H1 (cell line): ENCODE measurements around the gene PHKG2. TPM values are rescaled to one million over a fixed set of nuclear protein-coding genes. Genes with fewer than 3 reads are reported as not detected.

Source experiments
- CTCF ChIA-PET: fragments of 300-600 bp; sonication (Branson Sonifier 250); formaldehyde crosslinking; loops from one replicate; lab custom pipeline; 2021; ENCODE audit not compliant: partially characterized antibody; lab: Charles Lee
- POLR2A ChIA-PET: fragments of 300-600 bp; sonication (Branson Sonifier 250); formaldehyde crosslinking; loops from one replicate; lab custom pipeline; 2021; ENCODE audit warnings: inconsistent platforms; ENCODE audit not compliant: partially characterized antibody; lab: Charles Lee
- DNase-seq, 2 experiments: peaks; one replicate each; pipeline versions ENCODE4 v3.0.0 to v3.0.0-alpha.2; 2010 to 2022; ENCODE audit warnings: low spot score in 2 of 2, low read depth in 1 of 2, mixed read lengths in 1 of 2
- FAIRE-seq: peaks from 2 replicates; lab custom pipeline; 2011; peaks lifted over from hg19 to GRCh38; lab: Jason Lieb, UNC
- H2AFZ ChIP-seq: 2 replicates; pipeline ENCODE4 v1.8.1; 2012; ENCODE audit warnings: low read length, inconsistent platforms
- H2AK5ac ChIP-seq: 2 replicates; pipeline ENCODE4 v1.6.1; 2013; ENCODE audit warnings: low read depth, low read length
- H2BK120ac ChIP-seq: replicated peaks from 2 replicates; pipeline ENCODE3; 2013; ENCODE audit warnings: low read depth, low read length, inconsistent platforms
- H2BK12ac ChIP-seq: 2 replicates; pipeline ENCODE4 v1.6.1; 2013; ENCODE audit warnings: low read depth, low read length
- H2BK15ac ChIP-seq: 2 replicates; pipeline ENCODE4 v1.6.1; 2013; ENCODE audit warnings: low read length
- H2BK20ac ChIP-seq: 2 replicates; pipeline ENCODE4 v1.6.1; 2013; ENCODE audit warnings: low read length
- H2BK5ac ChIP-seq: 2 replicates; pipeline ENCODE4 v1.6.1; 2013; ENCODE audit warnings: low read depth, low read length
- H3K14ac ChIP-seq: 2 replicates; pipeline ENCODE4 v1.6.1; 2013; ENCODE audit warnings: inconsistent platforms; ENCODE audit not compliant: insufficient read length
- H3K18ac ChIP-seq: 2 replicates; pipeline ENCODE4 v1.6.1; 2013; ENCODE audit warnings: low read length; ENCODE audit errors: extremely low read depth
- H3K23ac ChIP-seq: 2 replicates; pipeline ENCODE4 v1.6.1; 2013; ENCODE audit warnings: inconsistent platforms; ENCODE audit not compliant: insufficient read length
- H3K23me2 ChIP-seq: 2 replicates; pipeline ENCODE4 v1.6.1; 2013; ENCODE audit warnings: low read depth, low read length
- H3K27ac ChIP-seq: 2 replicates; pipeline ENCODE4 v1.6.1; 2011; ENCODE audit warnings: low read depth, low read length, inconsistent platforms
- H3K27me3 ChIP-seq, 4 experiments: replicated peaks in 1 of 4; 1 replicate in 1 of 4; 2 replicates in 3 of 4; pipeline versions ENCODE4 v1.6.1 to v1.8.1; 2011 to 2013; ENCODE audit warnings: low read length in 3 of 4, mild to moderate bottlenecking in 3 of 4, inconsistent platforms in 2 of 4, mixed read lengths in 2 of 4, moderate library complexity in 1 of 4; ENCODE audit not compliant: control insufficient read depth in 3 of 4, insufficient read depth in 3 of 4; ENCODE audit errors: extremely low read depth in 1 of 4
- H3K36me3 ChIP-seq, 4 experiments: 2 replicates each; pipeline versions ENCODE4 v1.6.1 to v1.8.1; 2011 to 2013; ENCODE audit warnings: mild to moderate bottlenecking in 4 of 4, low read length in 3 of 4, moderate library complexity in 2 of 4, control low read depth in 1 of 4, inconsistent platforms in 1 of 4; ENCODE audit not compliant: insufficient read depth in 4 of 4, control insufficient read depth in 2 of 4
- H3K4ac ChIP-seq: replicated peaks from 2 replicates; pipeline ENCODE3; 2013; ENCODE audit warnings: low read length, low read depth, mixed read lengths, inconsistent platforms; ENCODE audit not compliant: insufficient read length
- H3K4me1 ChIP-seq, 4 experiments: replicated peaks in 1 of 4; 1 replicate in 1 of 4; 2 replicates in 3 of 4; pipeline versions ENCODE4 v1.6.1 to v1.8.1; 2011 to 2013; ENCODE audit warnings: low read length in 3 of 4, inconsistent platforms in 2 of 4, mixed read lengths in 1 of 4; ENCODE audit not compliant: insufficient read depth in 4 of 4, control insufficient read depth in 3 of 4
- H3K4me2 ChIP-seq, 2 experiments: 2 replicates each; pipeline versions ENCODE4 v1.6.1 to v1.8.1; 2011 to 2013; ENCODE audit warnings: low read depth in 2 of 2, low read length in 2 of 2, control low read depth in 1 of 2, inconsistent platforms in 1 of 2, mild to moderate bottlenecking in 1 of 2; ENCODE audit not compliant: insufficient read depth in 1 of 2
- H3K4me3 ChIP-seq, 4 experiments: fragments of 200-600, 300-600 bp in 1 of 4; sonication (generic), shearing (Covaris generic), sonication (Bioruptor Twin) in 1 of 4; 2 replicates each; pipeline versions ENCODE4 v1.5.1 to v1.8.1; 2011 to 2016; ENCODE audit warnings: low read length in 4 of 4, low read depth in 3 of 4, control low read depth in 2 of 4, inconsistent platforms in 2 of 4, mild to moderate bottlenecking in 2 of 4, mixed read lengths in 1 of 4, moderate library complexity in 1 of 4; ENCODE audit not compliant: insufficient read depth in 2 of 4; ENCODE audit errors: extremely low read depth in 1 of 4
- H3K56ac ChIP-seq: replicated peaks from 2 replicates; pipeline ENCODE3; 2013; ENCODE audit warnings: low read depth, mild to moderate bottlenecking, mixed read lengths, low read length, inconsistent platforms; ENCODE audit not compliant: insufficient read length
- H3K79me1 ChIP-seq: 2 replicates; pipeline ENCODE4 v1.6.1; 2013; ENCODE audit warnings: low read depth, low read length, control low read depth
- H3K79me2 ChIP-seq, 2 experiments: 2 replicates each; pipeline versions ENCODE4 v1.6.1 to v1.8.1; 2012 to 2013; ENCODE audit warnings: low read length in 2 of 2, mild to moderate bottlenecking in 2 of 2, inconsistent platforms in 1 of 2; ENCODE audit not compliant: insufficient read depth in 2 of 2, control insufficient read depth in 1 of 2
- H3K9ac ChIP-seq, 4 experiments: replicated peaks in 1 of 4; 1 replicate in 1 of 4; 2 replicates in 3 of 4; pipeline versions ENCODE4 v1.6.1 to v1.8.1; 2011 to 2013; ENCODE audit warnings: low read depth in 3 of 4, low read length in 3 of 4, control low read depth in 2 of 4, mild to moderate bottlenecking in 2 of 4, moderate library complexity in 2 of 4, inconsistent platforms in 1 of 4; ENCODE audit errors: extremely low read depth in 1 of 4
- H3K9me3 ChIP-seq, 2 experiments: 2 replicates each; pipeline versions ENCODE4 v1.6.1 to v1.8.1; 2012 to 2013; ENCODE audit warnings: mild to moderate bottlenecking in 2 of 2, moderate library complexity in 2 of 2, control low read depth in 1 of 2, inconsistent platforms in 1 of 2, low read depth in 1 of 2, low read length in 1 of 2, mixed read lengths in 1 of 2; ENCODE audit not compliant: insufficient read depth in 2 of 2
- H4K20me1 ChIP-seq, 2 experiments: replicated peaks in 1 of 2; 2 replicates each; pipeline versions ENCODE3 to v1.8.1; 2011 to 2013; ENCODE audit warnings: inconsistent platforms in 2 of 2, low read length in 2 of 2, mild to moderate bottlenecking in 1 of 2; ENCODE audit not compliant: insufficient read depth in 2 of 2, control insufficient read depth in 1 of 2
- H4K5ac ChIP-seq: 2 replicates; pipeline ENCODE4 v1.6.1; 2013; ENCODE audit warnings: low read length, low read depth, mixed read lengths, inconsistent platforms; ENCODE audit not compliant: insufficient read length
- H4K8ac ChIP-seq: 2 replicates; pipeline ENCODE4 v1.8.0; 2013; ENCODE audit warnings: mild to moderate bottlenecking, moderate library complexity, low read length, inconsistent platforms; ENCODE audit not compliant: insufficient read depth; ENCODE audit errors: extremely low read depth
- H4K91ac ChIP-seq: replicated peaks from 2 replicates; pipeline ENCODE3; 2013; ENCODE audit warnings: low read length, mixed read lengths, inconsistent platforms; ENCODE audit not compliant: insufficient read length
- FOSL1 ChIP-seq: IDR thresholded peaks from 2 replicates; pipeline ENCODE4 v1.6.1; 2011; ENCODE audit warnings: mild to moderate bottlenecking, low read depth, low read length, moderate library complexity; ENCODE audit not compliant: insufficient read depth
- JUN ChIP-seq: IDR thresholded peaks from 2 replicates; pipeline ENCODE4 v1.6.1; 2011; ENCODE audit warnings: low read depth, mild to moderate bottlenecking, improper control_type of control experiment, low read length
- NRF1 ChIP-seq: IDR thresholded peaks from 2 replicates; pipeline ENCODE4 v1.6.1; 2011; ENCODE audit warnings: mild to moderate bottlenecking, low read depth, low read length, improper control_type of control experiment
- POLR2AphosphoS5 ChIP-seq: IDR thresholded peaks from 2 replicates; pipeline ENCODE4 v1.6.1; 2011; ENCODE audit warnings: low read depth, low read length
- POU5F1 ChIP-seq: IDR thresholded peaks from 2 replicates; pipeline ENCODE4 v1.6.1; 2011; ENCODE audit warnings: low read depth, mild to moderate bottlenecking, low read length, moderate library complexity
- RNF2 ChIP-seq: fragments of 200-900, 300-1000 bp; sonication (generic); IDR thresholded peaks from 2 replicates; pipeline ENCODE4 v1.7.1; 2016; ENCODE audit warnings: borderline replicate concordance, low read depth, mild to moderate bottlenecking, antibody characterized with exemption, low read length; ENCODE audit not compliant: poor library complexity, severe bottlenecking; ENCODE audit errors: missing control alignments
- RXRA ChIP-seq: IDR thresholded peaks from 2 replicates; pipeline ENCODE4 v1.6.1; 2011; ENCODE audit warnings: low read depth, mild to moderate bottlenecking, low read length, moderate library complexity; ENCODE audit not compliant: insufficient read depth
- SP1 ChIP-seq: IDR thresholded peaks from 2 replicates; pipeline ENCODE4 v1.6.1; 2011; ENCODE audit warnings: low read depth, low read length
- WGBS, 2 experiments: shearing (Covaris generic) in 1 of 2; methylation state at CpG; one replicate each; pipeline versions ENCODE4 v1.1.6 to v1.1.7; 2013 to 2015; ENCODE audit warnings: low lambda C conversion rate in 2 of 2, mixed read lengths in 2 of 2, inconsistent platforms in 1 of 2, low coverage in 1 of 2, missing lambda C conversion rate in 1 of 2; ENCODE audit not compliant: insufficient replicate concordance in 2 of 2, insufficient coverage in 1 of 2, insufficient read length in 1 of 2; ENCODE audit errors: extremely low coverage in 1 of 2, missing lambda C conversion rate in 1 of 2; 5-methylcytosine and 5-hydroxymethylcytosine counted together
- polyA plus RNA-seq, 7 experiments: library from polyadenylated mRNA; depleted of rRNA in 3 of 7; stranded (reverse) in 5 of 7; unstranded in 2 of 7; fragments of >200 nt in 5 of 7; fragments of 200-250 nt in 2 of 7; gene quantifications; 1 replicate in 5 of 7; 2 replicates in 1 of 7; 4 replicates in 1 of 7; pipeline versions ENCODE4 v1.2.1 to v1.2.3, GENCODE V29; 2011 to 2013; ENCODE audit warnings: missing spikeins in 2 of 7, mixed read lengths in 2 of 7
- total RNA-seq: library from RNA; stranded (reverse); fragmentation: NEBNext Ultra II Directional; extraction: Animal tissue kit (Norgen Biotek cat#: 25700); gene quantifications from 2 replicates; pipeline ENCODE4 v1.2.1, GENCODE V29; 2021
- TF ChIP-seq, protein P1 (sequence below): IDR thresholded peaks from 2 replicates; pipeline ENCODE4 v1.6.1; 2011; ENCODE audit warnings: low read length, improper control_type of control experiment
- TF ChIP-seq, protein P2 (sequence below): IDR thresholded peaks from 2 replicates; pipeline ENCODE4 v1.6.1; 2012; ENCODE audit warnings: low read length, inconsistent platforms

Gene PHKG2
- total and polyA plus RNA-seq, 2 of the 8 experiments (the other 6 are each of a cell fraction or from before 2014, with no cell fraction given), result 36.0 to 53.4 TPM

DNA sequence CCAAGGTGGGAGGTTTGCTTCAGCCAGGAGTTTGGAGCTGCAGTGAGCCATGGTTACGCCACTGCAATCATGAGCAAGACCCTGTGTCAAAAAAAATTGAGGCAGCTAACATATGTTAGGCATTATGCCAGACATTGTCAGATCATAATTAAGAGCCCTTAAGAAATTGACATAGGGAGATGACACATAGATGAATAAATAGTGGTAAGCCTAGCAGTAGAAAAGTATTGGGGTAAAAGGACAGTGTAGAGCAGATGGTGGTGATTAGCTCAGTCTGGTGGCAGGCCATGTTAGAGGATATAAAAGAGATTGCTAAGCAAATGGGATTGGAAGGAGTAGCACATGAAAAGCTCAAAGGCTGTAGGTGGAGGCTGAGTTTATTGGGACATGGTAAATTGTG lies 26.6 kb upstream of the PHKG2 start:
- DNase-seq (no peak), FAIRE-seq (no peak)
- no peak overlapping the region for H3K14ac ChIP-seq
- no peak overlapping the region for H3K4me2 ChIP-seq
- no peak overlapping the region for H3K23ac ChIP-seq
- no peak overlapping the region for H2BK5ac ChIP-seq
- no peaks in the 10 kb centered on the region; the same call in 1 of the 2 replicates for H3K23me2 ChIP-seq
- peaks cover 8 to 30% of the 10 kb centered on the region in 2 experiments for H4K20me1 ChIP-seq
- no peaks in the 10 kb centered on the region for H3K79me2 ChIP-seq
- no peak overlapping the region for H3K9ac ChIP-seq
- H3K4me1 ChIP-seq, result no peaks in the 10 kb centered on the region
- H3K9me3 ChIP-seq, result no peaks in the 10 kb centered on the region
- no peak overlapping the region for H3K4me3 ChIP-seq
- H4K5ac ChIP-seq, result no peak overlapping the region
- H2BK12ac ChIP-seq, result no peak overlapping the region
- H4K91ac ChIP-seq, result no peak overlapping the region
- H2BK120ac ChIP-seq, result no peak overlapping the region
- 100% methylated on average over 1 of the region's 1 CpG; no CpG with 5 or more reads in 1 of the 2 experiments for WGBS, 2 experiments
- H4K8ac ChIP-seq, result no peak overlapping the region
- no peak overlapping the region for H2AK5ac ChIP-seq
- H3K79me1 ChIP-seq, result peaks cover 6% of the 10 kb centered on the region; the same call in 1 of the 2 replicates
- H2BK15ac ChIP-seq, result no peak overlapping the region
- H3K27me3 ChIP-seq, result no peaks in the 10 kb centered on the region
- no peak overlapping the region for H2AFZ ChIP-seq
- H3K18ac ChIP-seq, result no peak overlapping the region
- H3K36me3 ChIP-seq, result peaks cover 41 to 74% (median 70%) of the 10 kb centered on the region in 4 experiments
- ChIA-PET CTCF (interaction anchor here (0.5 to 1.6 kb wide), 3 partner anchors 11 to 248 kb away, joined by 3 to 7 read pairs (median 3); no protein-coding TSS in a partner anchor), POLR2A (interaction anchor here (1.2 to 6.8 kb wide), 7 partner anchors 11 to 54 kb away, joined by 3 to 80 read pairs (median 21); partner anchors contain the start of genes PHKG2 and SRCAP)
- H3K4ac ChIP-seq, result no peak overlapping the region
- H3K56ac ChIP-seq, result no peak overlapping the region
- H3K27ac ChIP-seq, result no peak overlapping the region
- no peak overlapping the region for H2BK20ac ChIP-seq
- TF ChIP-seq SP1 (no peak), POU5F1 (no peak), POLR2AphosphoS5 (no peak), RXRA (no peak), NRF1 (no peak), FOSL1 (no peak), JUN (no peak), RNF2 (no peak)
- TF ChIP-seq, protein P1, sequence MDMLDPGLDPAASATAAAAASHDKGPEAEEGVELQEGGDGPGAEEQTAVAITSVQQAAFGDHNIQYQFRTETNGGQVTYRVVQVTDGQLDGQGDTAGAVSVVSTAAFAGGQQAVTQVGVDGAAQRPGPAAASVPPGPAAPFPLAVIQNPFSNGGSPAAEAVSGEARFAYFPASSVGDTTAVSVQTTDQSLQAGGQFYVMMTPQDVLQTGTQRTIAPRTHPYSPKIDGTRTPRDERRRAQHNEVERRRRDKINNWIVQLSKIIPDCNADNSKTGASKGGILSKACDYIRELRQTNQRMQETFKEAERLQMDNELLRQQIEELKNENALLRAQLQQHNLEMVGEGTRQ, result no peak
- TF ChIP-seq, protein P2, sequence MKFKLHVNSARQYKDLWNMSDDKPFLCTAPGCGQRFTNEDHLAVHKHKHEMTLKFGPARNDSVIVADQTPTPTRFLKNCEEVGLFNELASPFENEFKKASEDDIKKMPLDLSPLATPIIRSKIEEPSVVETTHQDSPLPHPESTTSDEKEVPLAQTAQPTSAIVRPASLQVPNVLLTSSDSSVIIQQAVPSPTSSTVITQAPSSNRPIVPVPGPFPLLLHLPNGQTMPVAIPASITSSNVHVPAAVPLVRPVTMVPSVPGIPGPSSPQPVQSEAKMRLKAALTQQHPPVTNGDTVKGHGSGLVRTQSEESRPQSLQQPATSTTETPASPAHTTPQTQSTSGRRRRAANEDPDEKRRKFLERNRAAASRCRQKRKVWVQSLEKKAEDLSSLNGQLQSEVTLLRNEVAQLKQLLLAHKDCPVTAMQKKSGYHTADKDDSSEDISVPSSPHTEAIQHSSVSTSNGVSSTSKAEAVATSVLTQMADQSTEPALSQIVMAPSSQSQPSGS, result no peak
